Heart left ventricle (tissue), 13 donors: ENCODE results near the gene BRD9.
"Not testable (repeated sequence)": the region's sequence is repeated elsewhere in the genome, so short reads cannot be mapped to it uniquely, and the experiment has no call there.

Experiments
- CTCF ChIP-seq, 12 donors: fragments of 200-600 bp; sonication (generic) in 4 of 12; IDR thresholded peaks; one replicate each; pipeline versions ENCODE4 v1.5.0 to v1.8.0; 2018 to 2022; ENCODE audit warnings: antibody characterized with exemption in 12 of 12, mild to moderate bottlenecking in 5 of 12
- POLR2A ChIP-seq, 2 donors: fragments of 450-650 bp; IDR thresholded peaks; one replicate each; pipeline ENCODE4 v1.6.1; 2017; ENCODE audit warnings: antibody characterized with exemption in 2 of 2, mild to moderate bottlenecking in 2 of 2, moderate library complexity in 2 of 2
- donor health status: ischemic (EF 13 %, LVEDD 7.1; RV severe dilation, severe dysfunction).
- donor health status: DM: no; HTN: yes; CAD: no.
- donor health status: DM: no; HTN: no; CAD: no.
- donor health status: ischemic (EF 25% LVEDD 6.9; RV normal size, moderate dysfunction).
- donor health status: ischemic (EF 25% LVEDD 5.7; RV mildly dilated, moderate dysfunction).
- donor health status: ischemic (EF 35%, LVEDD 5.7; RV mildly dilated, moderate dysfunction).
- donor health status: nonischemic (EF 11% LVEDD 7.7; RV severe dilation, severe dysfunction).
- donor health status: DM: yes; HTN: yes; CAD: no.
- donor health status: PGD.
- donor health status: ischemic (EF 29% LVEDD 5.4; RV normal size, mild dysfunction).
- donor health status: nonischemic (EF 23%, LVEDD 6.1; RV moderate dilation, normal function).

- not testable (repeated sequence) for TF ChIP-seq CTCF, POLR2A (IDR thresholded peaks at IDR 0.05)
These were observed 47.4 kb downstream of the BRD9 start for GRCh38 chr5:845031-845675.
